ENCODE measurements around the gene THRAP3. TPM values are rescaled to one million over a fixed set of nuclear protein-coding genes. Genes with fewer than 3 reads are reported as not detected.

THRAP3 gene
- total RNA-seq, 2 donors from 2014 or later = 64.3 to 66.4 TPM

GRCh38 chr1:36322041-36322785 is 98.0 kb downstream of the THRAP3 start:
- Histone ChIP-seq H3K27ac (peak overlapping the region; percentile 85 to 94), H3K9me3 (no peaks in the 10 kb centered on the region), H3K36me3 (no peaks in the 10 kb centered on the region), H3K4me3 (peak overlapping the region; percentile 66 to 74), H3K27me3 (no peaks in the 10 kb centered on the region), H3K4me1 (peaks cover 0 to 40% of the 10 kb centered on the region in 2 donors)
- no peak for DNase-seq (ENCODE audit: low spot score)
- TF ChIP-seq, protein P1, sequence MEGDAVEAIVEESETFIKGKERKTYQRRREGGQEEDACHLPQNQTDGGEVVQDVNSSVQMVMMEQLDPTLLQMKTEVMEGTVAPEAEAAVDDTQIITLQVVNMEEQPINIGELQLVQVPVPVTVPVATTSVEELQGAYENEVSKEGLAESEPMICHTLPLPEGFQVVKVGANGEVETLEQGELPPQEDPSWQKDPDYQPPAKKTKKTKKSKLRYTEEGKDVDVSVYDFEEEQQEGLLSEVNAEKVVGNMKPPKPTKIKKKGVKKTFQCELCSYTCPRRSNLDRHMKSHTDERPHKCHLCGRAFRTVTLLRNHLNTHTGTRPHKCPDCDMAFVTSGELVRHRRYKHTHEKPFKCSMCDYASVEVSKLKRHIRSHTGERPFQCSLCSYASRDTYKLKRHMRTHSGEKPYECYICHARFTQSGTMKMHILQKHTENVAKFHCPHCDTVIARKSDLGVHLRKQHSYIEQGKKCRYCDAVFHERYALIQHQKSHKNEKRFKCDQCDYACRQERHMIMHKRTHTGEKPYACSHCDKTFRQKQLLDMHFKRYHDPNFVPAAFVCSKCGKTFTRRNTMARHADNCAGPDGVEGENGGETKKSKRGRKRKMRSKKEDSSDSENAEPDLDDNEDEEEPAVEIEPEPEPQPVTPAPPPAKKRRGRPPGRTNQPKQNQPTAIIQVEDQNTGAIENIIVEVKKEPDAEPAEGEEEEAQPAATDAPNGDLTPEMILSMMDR (IDR thresholded peaks at IDR 0.05) = no peak

GRCh38 chr1:36322786-36323635 is 98.8 kb downstream of the THRAP3 start:
- Histone ChIP-seq H3K4me1 (peaks cover 0 to 40% of the 10 kb centered on the region in 2 donors), H3K9me3 (no peaks in the 10 kb centered on the region), H3K27ac (peak overlapping the region; percentile 85 to 94), H3K27me3 (no peaks in the 10 kb centered on the region), H3K4me3 (peak overlapping the region; percentile 66 to 74), H3K36me3 (no peaks in the 10 kb centered on the region)
- DNase-seq (ENCODE audit: low spot score) = peak; percentile 64
- TF ChIP-seq, protein P1 (IDR thresholded peaks at IDR 0.05) = no peak

- TF ChIP-seq, protein P1 (IDR thresholded peaks at IDR 0.05) = no peak
- Histone ChIP-seq H3K4me1 (peaks cover 0 to 45% of the 10 kb centered on the region in 2 donors), H3K9me3 (no peaks in the 10 kb centered on the region), H3K27ac (peak within 1 kb of the TSS; percentile 85 to 94), H3K36me3 (no peaks in the 10 kb centered on the region), H3K27me3 (no peaks in the 10 kb centered on the region), H3K4me3 (peak within 1 kb of the TSS; percentile 66 to 74)
- DNase-seq (ENCODE audit: low spot score) = peak; percentile 84
Observed at GRCh38 chr1:36323636-36324352, 99.6 kb downstream of the THRAP3 start, which contains the start of gene EVA1B. Gene EVA1B (minus strand): TSS chr1:36323645. CDS start chr1:36323037, 608 bp downstream.

DNA sequence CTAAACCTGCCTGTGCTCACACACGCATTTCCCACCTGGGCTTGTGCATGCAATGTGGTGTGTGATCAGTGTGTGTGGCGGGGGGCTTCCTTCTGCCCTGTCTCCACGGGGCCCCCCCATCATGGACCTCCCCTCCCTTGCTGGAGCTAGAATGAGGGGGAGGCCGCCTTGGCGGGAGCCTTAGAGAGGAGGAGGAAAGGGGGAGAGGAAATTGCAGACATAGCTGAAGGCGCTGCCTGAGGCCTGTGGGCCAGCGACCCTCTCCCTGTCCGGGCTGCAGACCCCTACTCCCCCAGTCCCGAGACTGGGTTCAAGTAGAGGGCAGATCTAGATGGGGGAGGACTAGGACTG is 100.1 kb downstream of the THRAP3 start:
- TF ChIP-seq, protein P1 (IDR thresholded peaks at IDR 0.05) = no peak
- no peaks in the 10 kb centered on the region for H3K27me3 ChIP-seq
- H3K9me3 ChIP-seq = no peaks in the 10 kb centered on the region
- DNase-seq (ENCODE audit: low spot score) = no peak
- peak overlapping the region; percentile 85 to 94 for H3K27ac ChIP-seq
- H3K4me3 ChIP-seq = peak overlapping the region in 1 of 2 donors; percentile 66
- no peaks in the 10 kb centered on the region for H3K36me3 ChIP-seq
- peaks cover 0 to 50% of the 10 kb centered on the region in 2 donors for H3K4me1 ChIP-seq

DNA sequence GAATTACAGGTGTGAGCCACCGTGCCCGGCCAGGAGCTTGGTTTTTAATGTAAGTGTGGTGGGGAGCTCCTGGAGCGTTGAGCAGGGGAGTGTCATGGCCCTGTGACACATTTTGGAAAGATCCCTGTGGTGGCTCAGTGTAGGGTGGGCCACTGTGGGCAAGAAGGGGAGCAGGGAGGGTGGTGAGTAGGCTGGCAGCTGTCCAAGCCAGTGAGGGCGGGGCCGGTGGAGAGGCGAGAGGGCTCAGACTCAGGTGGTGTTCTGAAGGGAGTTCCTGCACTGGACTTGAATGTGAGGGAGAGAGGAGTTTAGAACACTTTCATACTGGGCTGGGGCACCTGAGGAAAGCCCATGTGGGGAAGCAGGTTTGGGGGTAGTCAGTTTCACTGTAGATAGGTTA is 102.3 kb downstream of the THRAP3 start:
- no peaks in the 10 kb centered on the region for H3K9me3 ChIP-seq
- no peaks in the 10 kb centered on the region for H3K27me3 ChIP-seq
- no peak overlapping the region for H3K4me3 ChIP-seq
- no peak overlapping the region for H3K27ac ChIP-seq
- TF ChIP-seq, protein P1 (IDR thresholded peaks at IDR 0.05) = no peak
- H3K4me1 ChIP-seq = peaks cover 0 to 37% of the 10 kb centered on the region in 2 donors
- no peaks in the 10 kb centered on the region for H3K36me3 ChIP-seq
- no peak for DNase-seq (ENCODE audit: low spot score)
